ENCODE data around the gene NRM. TPM values are rescaled to one million over a fixed set of nuclear protein-coding genes. Genes with fewer than 3 reads are reported as not detected.

NRM gene
- total and polyA plus RNA-seq, 2 of the 13 experiments (the other 11 are each of a cell fraction or from before 2014, with no cell fraction given), result 12.5 to 16.0 TPM

- TF ChIP-seq PBX3 (CRISPR knock-in tag; IDR thresholded peaks at IDR 0.05; ENCODE audit: borderline replicate concordance) (no peak), SIX1 (CRISPR knock-in tag; IDR thresholded peaks at IDR 0.05; ENCODE audit: borderline replicate concordance) (no peak), ZBTB4 (CRISPR knock-in tag; IDR thresholded peaks at IDR 0.05; ENCODE audit: borderline replicate concordance) (peak; percentile 99), ZBTB1 (CRISPR knock-in tag; IDR thresholded peaks at IDR 0.05; ENCODE audit: borderline replicate concordance) (no peak), ZNF720 (CRISPR knock-in tag; IDR thresholded peaks at IDR 0.05) (no peak), MTERF4 (CRISPR knock-in tag; IDR thresholded peaks at IDR 0.05) (no peak), THAP7 (CRISPR knock-in tag; IDR thresholded peaks at IDR 0.05) (0 out of 2 replicates have a peak, but pooled peaks have one; percentile 39), ZNF768 (CRISPR knock-in tag; IDR thresholded peaks at IDR 0.05) (peak; percentile 48; the same call in 1 of the 2 replicates), ZNF891 (CRISPR knock-in tag; IDR thresholded peaks at IDR 0.05) (peak; percentile 76), MED1 (CRISPR knock-in tag; IDR thresholded peaks at IDR 0.05) (peak; percentile 49), ZBTB26 (CRISPR knock-in tag; IDR thresholded peaks at IDR 0.05; ENCODE audit: borderline replicate concordance) (no peak), ZEB1 (IDR thresholded peaks at IDR 0.05; ENCODE audit: insufficient replicate concordance, low read depth) (no peak), AKNA (CRISPR knock-in tag; IDR thresholded peaks at IDR 0.05; ENCODE audit: borderline replicate concordance) (no peak), ZNF274 (CRISPR knock-in tag; IDR thresholded peaks at IDR 0.05) (0 out of 2 replicates have a peak, but pooled peaks have one; percentile 42), PRPF4 (IDR thresholded peaks at IDR 0.05; ENCODE audit: low read depth, low read length, poor library complexity, severe bottlenecking) (peak; percentile 64)
These were observed 40.0 kb upstream of the NRM start (continued) for GRCh38 chr6:30730601-30731435.

Measured in HepG2 (cell line).